SU-DHL-6 (cell line): ENCODE data around the gene ESRRB.

Source experiments
- H2AFZ ChIP-seq: fragments of 200-600 bp; sonication (generic); 2 replicates; pipeline ENCODE4 v1.6.1; 2014; ENCODE audit warnings: low read depth, mild to moderate bottlenecking, moderate library complexity, mixed read lengths, antibody characterized with exemption, low read length; ENCODE audit not compliant: severe bottlenecking
- H3F3A ChIP-seq: fragments of 200-600 bp; shearing (Covaris generic); 2 replicates; pipeline ENCODE4 v1.6.0; 2016; ENCODE audit warnings: antibody characterized with exemption, mild to moderate bottlenecking; ENCODE audit not compliant: insufficient read depth
- H3K27ac ChIP-seq: fragments of 200-600 bp; sonication (generic); 2 replicates; pipeline ENCODE4 v1.5.1; 2016; ENCODE audit warnings: low read depth, mild to moderate bottlenecking, low read length, moderate library complexity, mixed read lengths
- H3K27me3 ChIP-seq: fragments of 200-600 bp; sonication (generic), shearing (Covaris generic); 2 replicates; pipeline ENCODE4 v1.6.0; 2014; ENCODE audit warnings: mild to moderate bottlenecking, low read length
- H3K36me3 ChIP-seq: fragments of 200-600 bp; sonication (generic); 2 replicates; pipeline ENCODE4 v1.6.1; 2014; ENCODE audit warnings: mild to moderate bottlenecking, low read length, mixed read lengths
- H3K4me2 ChIP-seq: fragments of 300-600, 200-600 bp; shearing (Covaris generic), sonication (generic); 2 replicates; pipeline ENCODE4 v1.6.0; 2014; ENCODE audit warnings: low read length, low read depth, mild to moderate bottlenecking; ENCODE audit not compliant: poor library complexity, severe bottlenecking
- H3K4me3 ChIP-seq: fragments of 200-600 bp; sonication (generic); 2 replicates; pipeline ENCODE4 v1.5.1; 2014; ENCODE audit warnings: antibody characterized with exemption, low read length, mild to moderate bottlenecking, mixed read lengths; ENCODE audit not compliant: insufficient read depth, poor library complexity, severe bottlenecking
- H3K79me2 ChIP-seq: fragments of 200-600 bp; sonication (generic); 2 replicates; pipeline ENCODE4 v1.6.1; 2014; ENCODE audit warnings: mild to moderate bottlenecking, low read length, moderate library complexity; ENCODE audit not compliant: insufficient read depth
- H3K9ac ChIP-seq: fragments of 200-600 bp; sonication (generic); 2 replicates; pipeline ENCODE4 v1.7.0; 2014; ENCODE audit warnings: mild to moderate bottlenecking, low read length
- H3K9me2 ChIP-seq: fragments of 200-600 bp; sonication (generic); replicated peaks from 2 replicates; pipeline ENCODE4 v1.6.1; 2014; ENCODE audit warnings: low read length; ENCODE audit not compliant: insufficient read depth
- H3K9me3 ChIP-seq: fragments of 200-600 bp; sonication (generic); 2 replicates; pipeline ENCODE4 v1.6.1; 2014; ENCODE audit warnings: low read length, mixed read lengths; ENCODE audit not compliant: insufficient read depth
- H4K20me1 ChIP-seq: fragments of 200-600 bp; sonication (generic); 2 replicates; pipeline ENCODE4 v1.6.1; 2014; ENCODE audit warnings: low read depth, mild to moderate bottlenecking, antibody characterized with exemption, low read length, moderate library complexity, mixed read lengths
- EZH2phosphoT487 ChIP-seq: fragments of 200-600 bp; sonication (generic), shearing (Covaris generic); conservative IDR thresholded peaks from 2 replicates; pipeline ENCODE4 v1.6.1; 2018; ENCODE audit warnings: mild to moderate bottlenecking, antibody characterized with exemption, low read length, moderate library complexity, mixed read lengths
- TF ChIP-seq, protein P1 (sequence below): fragments of 200-600 bp; sonication (generic); IDR thresholded peaks from one replicate; pipeline ENCODE4 v1.5.1; 2017; ENCODE audit warnings: antibody characterized with exemption, mild to moderate bottlenecking, low read length, moderate library complexity; ENCODE audit not compliant: insufficient read depth, poor library complexity, severe bottlenecking

Gene ESRRB

DNA sequence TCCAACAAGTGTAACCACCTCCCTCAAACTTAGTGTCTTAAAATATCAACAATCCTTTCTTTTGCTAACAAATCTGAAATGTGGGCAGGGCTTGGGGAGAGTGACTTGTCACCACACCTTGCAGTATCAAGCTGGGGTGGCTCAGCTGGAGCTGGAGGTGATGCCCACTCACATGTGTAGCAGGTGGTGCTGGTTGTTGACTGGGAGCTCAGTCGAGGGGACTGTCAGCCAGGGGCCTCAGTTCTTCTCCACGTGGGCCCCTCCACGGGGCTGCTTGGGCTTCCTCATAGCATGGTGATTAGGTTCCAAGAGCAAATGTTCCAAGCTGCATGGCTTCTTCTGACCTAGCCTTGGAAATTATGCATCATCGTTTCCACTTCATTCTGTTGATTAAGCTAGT is 32.6 kb upstream of the ESRRB start:
- H3K4me3 ChIP-seq: no peak overlapping the region
- no peaks in the 10 kb centered on the region for H3K36me3 ChIP-seq
- no peaks in the 10 kb centered on the region for H3K9me2 ChIP-seq
- no peaks in the 10 kb centered on the region for H4K20me1 ChIP-seq
- no peaks in the 10 kb centered on the region for H3K9me3 ChIP-seq
- no peak overlapping the region for H3K9ac ChIP-seq
- no peak for TF ChIP-seq EZH2phosphoT487
- TF ChIP-seq, protein P1, sequence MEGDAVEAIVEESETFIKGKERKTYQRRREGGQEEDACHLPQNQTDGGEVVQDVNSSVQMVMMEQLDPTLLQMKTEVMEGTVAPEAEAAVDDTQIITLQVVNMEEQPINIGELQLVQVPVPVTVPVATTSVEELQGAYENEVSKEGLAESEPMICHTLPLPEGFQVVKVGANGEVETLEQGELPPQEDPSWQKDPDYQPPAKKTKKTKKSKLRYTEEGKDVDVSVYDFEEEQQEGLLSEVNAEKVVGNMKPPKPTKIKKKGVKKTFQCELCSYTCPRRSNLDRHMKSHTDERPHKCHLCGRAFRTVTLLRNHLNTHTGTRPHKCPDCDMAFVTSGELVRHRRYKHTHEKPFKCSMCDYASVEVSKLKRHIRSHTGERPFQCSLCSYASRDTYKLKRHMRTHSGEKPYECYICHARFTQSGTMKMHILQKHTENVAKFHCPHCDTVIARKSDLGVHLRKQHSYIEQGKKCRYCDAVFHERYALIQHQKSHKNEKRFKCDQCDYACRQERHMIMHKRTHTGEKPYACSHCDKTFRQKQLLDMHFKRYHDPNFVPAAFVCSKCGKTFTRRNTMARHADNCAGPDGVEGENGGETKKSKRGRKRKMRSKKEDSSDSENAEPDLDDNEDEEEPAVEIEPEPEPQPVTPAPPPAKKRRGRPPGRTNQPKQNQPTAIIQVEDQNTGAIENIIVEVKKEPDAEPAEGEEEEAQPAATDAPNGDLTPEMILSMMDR: no peak
- H3K79me2 ChIP-seq: no peaks in the 10 kb centered on the region
- no peak overlapping the region for H3K27ac ChIP-seq
- no peaks in the 10 kb centered on the region for H3F3A ChIP-seq
- no peak overlapping the region for H2AFZ ChIP-seq
- H3K27me3 ChIP-seq: no peaks in the 10 kb centered on the region
- H3K4me2 ChIP-seq: no peak overlapping the region

DNA sequence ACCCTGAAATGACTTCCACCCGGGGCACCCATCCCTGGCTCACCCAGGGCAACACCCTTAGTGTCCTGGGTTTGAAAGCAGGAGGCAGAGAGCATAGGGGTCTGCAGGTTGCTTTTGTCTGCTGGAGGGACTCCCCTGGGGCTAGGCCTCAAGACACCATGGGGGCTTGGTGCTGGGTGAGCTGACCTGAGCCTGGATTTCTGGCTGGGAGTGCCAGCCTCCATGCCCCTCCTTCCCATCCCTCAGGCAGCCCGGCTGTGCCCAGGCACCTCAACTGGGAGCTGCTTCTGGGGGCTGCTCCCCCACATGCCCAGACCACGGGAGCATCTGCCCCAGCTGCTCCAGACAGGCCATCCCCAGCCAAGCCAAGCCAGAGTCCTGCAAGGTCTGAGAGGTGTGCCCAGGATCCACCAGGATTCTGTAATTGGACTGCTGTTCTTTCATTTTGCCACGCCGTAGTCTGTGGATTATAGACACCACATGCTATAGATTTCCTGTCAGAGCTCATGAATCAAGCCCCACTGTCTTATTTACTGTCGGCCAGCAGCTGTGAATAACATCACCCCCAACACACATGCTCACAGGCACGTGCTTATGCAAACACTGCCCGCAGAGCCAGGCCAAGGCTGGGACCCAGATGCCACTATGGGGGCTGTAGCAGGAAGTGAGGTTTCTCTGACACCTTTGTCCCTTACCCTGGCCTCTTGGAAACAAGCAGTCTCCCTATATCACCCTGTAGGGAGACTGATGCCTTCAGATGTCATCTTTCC is 29.4 kb upstream of the ESRRB start:
- Histone ChIP-seq H3K9me2 (no peaks in the 10 kb centered on the region), H2AFZ (no peak overlapping the region), H3K27me3 (no peaks in the 10 kb centered on the region), H3K9ac (no peak overlapping the region), H4K20me1 (no peaks in the 10 kb centered on the region), H3K4me2 (no peak overlapping the region), H3K79me2 (no peaks in the 10 kb centered on the region), H3F3A (no peaks in the 10 kb centered on the region), H3K9me3 (no peaks in the 10 kb centered on the region), H3K36me3 (no peaks in the 10 kb centered on the region), H3K4me3 (no peak overlapping the region), H3K27ac (no peak overlapping the region)
- TF ChIP-seq, protein P1: no peak
- no peak for TF ChIP-seq EZH2phosphoT487

DNA sequence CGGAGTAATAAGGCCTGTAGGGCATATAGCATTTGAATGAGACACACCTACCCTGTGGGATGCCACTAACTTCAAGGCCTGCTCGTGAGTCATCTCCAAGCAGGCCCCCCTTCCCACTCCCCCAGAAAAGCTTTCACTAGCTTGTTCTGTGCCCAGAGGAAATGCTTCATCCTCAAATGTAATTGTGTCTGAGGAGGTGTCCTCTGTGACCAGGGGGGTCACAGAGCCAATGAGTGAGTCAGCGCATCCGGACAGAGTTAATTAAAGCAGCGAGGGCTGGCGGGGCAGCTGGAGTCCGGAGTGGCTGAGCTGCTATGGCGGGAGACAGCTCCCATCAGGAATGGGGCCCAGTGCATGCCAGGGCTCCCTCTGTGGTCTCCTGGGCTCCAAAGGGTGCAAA is 27.0 kb upstream of the ESRRB start:
- TF ChIP-seq, protein P1: no peak
- no peak for TF ChIP-seq EZH2phosphoT487
- no peaks in the 10 kb centered on the region for H3K27me3 ChIP-seq
- no peaks in the 10 kb centered on the region for H3F3A ChIP-seq
- no peaks in the 10 kb centered on the region for H4K20me1 ChIP-seq
- H3K27ac ChIP-seq: no peak overlapping the region
- H3K4me2 ChIP-seq: no peak overlapping the region
- H2AFZ ChIP-seq: no peak overlapping the region
- H3K9ac ChIP-seq: no peak overlapping the region
- H3K9me2 ChIP-seq: no peaks in the 10 kb centered on the region
- no peak overlapping the region for H3K4me3 ChIP-seq
- no peaks in the 10 kb centered on the region for H3K36me3 ChIP-seq
- H3K9me3 ChIP-seq: no peaks in the 10 kb centered on the region
- H3K79me2 ChIP-seq: no peaks in the 10 kb centered on the region
